Measurements from ENCODE around the gene SCAPER.

DNA sequence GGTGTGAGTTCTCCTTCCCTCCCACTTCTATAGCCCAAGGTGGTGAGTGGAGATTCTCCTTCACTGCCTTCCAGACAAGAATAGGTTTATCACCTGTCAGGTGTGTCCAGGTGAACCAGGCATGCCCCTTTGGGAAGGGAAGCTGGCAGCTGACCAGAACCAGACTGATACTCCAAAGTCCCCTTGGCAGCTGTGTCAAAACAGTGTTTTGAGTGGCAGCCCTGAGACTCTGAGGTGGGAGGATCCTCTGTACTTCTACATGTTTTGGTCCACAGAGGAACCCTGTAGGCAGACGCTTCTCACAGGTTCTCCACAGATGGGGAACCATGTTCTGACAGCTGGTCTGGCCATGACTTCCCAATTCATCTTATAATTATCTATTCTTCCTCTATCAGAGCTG is 538.4 kb downstream of the SCAPER start:
- TF ChIP-seq, protein P1, sequence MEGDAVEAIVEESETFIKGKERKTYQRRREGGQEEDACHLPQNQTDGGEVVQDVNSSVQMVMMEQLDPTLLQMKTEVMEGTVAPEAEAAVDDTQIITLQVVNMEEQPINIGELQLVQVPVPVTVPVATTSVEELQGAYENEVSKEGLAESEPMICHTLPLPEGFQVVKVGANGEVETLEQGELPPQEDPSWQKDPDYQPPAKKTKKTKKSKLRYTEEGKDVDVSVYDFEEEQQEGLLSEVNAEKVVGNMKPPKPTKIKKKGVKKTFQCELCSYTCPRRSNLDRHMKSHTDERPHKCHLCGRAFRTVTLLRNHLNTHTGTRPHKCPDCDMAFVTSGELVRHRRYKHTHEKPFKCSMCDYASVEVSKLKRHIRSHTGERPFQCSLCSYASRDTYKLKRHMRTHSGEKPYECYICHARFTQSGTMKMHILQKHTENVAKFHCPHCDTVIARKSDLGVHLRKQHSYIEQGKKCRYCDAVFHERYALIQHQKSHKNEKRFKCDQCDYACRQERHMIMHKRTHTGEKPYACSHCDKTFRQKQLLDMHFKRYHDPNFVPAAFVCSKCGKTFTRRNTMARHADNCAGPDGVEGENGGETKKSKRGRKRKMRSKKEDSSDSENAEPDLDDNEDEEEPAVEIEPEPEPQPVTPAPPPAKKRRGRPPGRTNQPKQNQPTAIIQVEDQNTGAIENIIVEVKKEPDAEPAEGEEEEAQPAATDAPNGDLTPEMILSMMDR (IDR thresholded peaks at IDR 0.05) = no peak
- no peak for TF ChIP-seq POLR2AphosphoS5 (IDR thresholded peaks at IDR 0.05)
- TF ChIP-seq EP300 (IDR thresholded peaks at IDR 0.05) = no peak
- no peak for TF ChIP-seq POLR2A (IDR thresholded peaks at IDR 0.05)

Data from upper lobe of left lung (tissue), 4 donors.